Measurements from ENCODE around the gene NEK11. TPM values are rescaled to one million over a fixed set of nuclear protein-coding genes. Genes with fewer than 3 reads are reported as not detected.

NEK11 gene
- polyA plus RNA-seq, 1 donor from 2014 or later: 6.1 TPM

DNA sequence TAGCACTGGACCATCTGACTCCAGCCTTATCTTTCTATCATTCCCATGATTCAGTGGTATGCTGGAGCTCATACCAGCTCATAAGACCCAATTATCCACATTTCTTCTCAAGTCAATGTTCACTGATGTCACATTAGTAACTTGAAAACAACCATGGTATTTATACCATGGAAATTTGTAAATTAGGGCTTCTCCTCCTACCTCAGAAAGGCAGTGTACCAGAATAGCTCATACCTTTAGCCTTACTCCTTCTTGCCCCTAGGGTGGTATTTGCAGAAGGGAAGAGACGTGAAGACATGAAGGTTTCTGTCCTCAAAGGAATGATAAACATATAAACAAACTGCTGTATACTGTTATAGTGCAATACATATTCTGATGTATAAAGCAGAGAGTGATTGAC, 114.2 kb downstream of the NEK11 start:
- no peaks in the 10 kb centered on the region for H3K9me2 ChIP-seq (ENCODE audit: insufficient read depth, low read length)
- H3K27ac ChIP-seq (ENCODE audit: low read length): no peak overlapping the region
- no peaks in the 10 kb centered on the region for H3K36me3 ChIP-seq (ENCODE audit: insufficient read depth, low read length)
- H3F3A ChIP-seq (ENCODE audit: insufficient read depth, low read length, poor library complexity, severe bottlenecking): no peaks in the 10 kb centered on the region
- no peak overlapping the region for H2AFZ ChIP-seq (ENCODE audit: low read depth, low read length)
- H3K4me3 ChIP-seq (ENCODE audit: low read length): no peak overlapping the region
- no peaks in the 10 kb centered on the region for H3K9me3 ChIP-seq (ENCODE audit: low read length)
- no peaks in the 10 kb centered on the region for H3K27me3 ChIP-seq (ENCODE audit: insufficient read depth, low read depth, low read length)
- TF ChIP-seq RAD21 (conservative IDR thresholded peaks at IDR 0.05) (no peak), EZH2 (IDR thresholded peaks at IDR 0.05; ENCODE audit: borderline replicate concordance, insufficient read depth, low read length, poor library complexity, severe bottlenecking) (no peak), TAF1 (IDR thresholded peaks at IDR 0.05; ENCODE audit: low read depth) (no peak), SMC3 (conservative IDR thresholded peaks at IDR 0.05; ENCODE audit: poor library complexity) (no peak), POLR2AphosphoS5 (IDR thresholded peaks at IDR 0.05) (no peak), EP300 (conservative IDR thresholded peaks at IDR 0.05; ENCODE audit: poor library complexity, severe bottlenecking) (no peak), MXI1 (conservative IDR thresholded peaks at IDR 0.05; ENCODE audit: poor library complexity, severe bottlenecking) (no peak)
- TF ChIP-seq, protein P1, sequence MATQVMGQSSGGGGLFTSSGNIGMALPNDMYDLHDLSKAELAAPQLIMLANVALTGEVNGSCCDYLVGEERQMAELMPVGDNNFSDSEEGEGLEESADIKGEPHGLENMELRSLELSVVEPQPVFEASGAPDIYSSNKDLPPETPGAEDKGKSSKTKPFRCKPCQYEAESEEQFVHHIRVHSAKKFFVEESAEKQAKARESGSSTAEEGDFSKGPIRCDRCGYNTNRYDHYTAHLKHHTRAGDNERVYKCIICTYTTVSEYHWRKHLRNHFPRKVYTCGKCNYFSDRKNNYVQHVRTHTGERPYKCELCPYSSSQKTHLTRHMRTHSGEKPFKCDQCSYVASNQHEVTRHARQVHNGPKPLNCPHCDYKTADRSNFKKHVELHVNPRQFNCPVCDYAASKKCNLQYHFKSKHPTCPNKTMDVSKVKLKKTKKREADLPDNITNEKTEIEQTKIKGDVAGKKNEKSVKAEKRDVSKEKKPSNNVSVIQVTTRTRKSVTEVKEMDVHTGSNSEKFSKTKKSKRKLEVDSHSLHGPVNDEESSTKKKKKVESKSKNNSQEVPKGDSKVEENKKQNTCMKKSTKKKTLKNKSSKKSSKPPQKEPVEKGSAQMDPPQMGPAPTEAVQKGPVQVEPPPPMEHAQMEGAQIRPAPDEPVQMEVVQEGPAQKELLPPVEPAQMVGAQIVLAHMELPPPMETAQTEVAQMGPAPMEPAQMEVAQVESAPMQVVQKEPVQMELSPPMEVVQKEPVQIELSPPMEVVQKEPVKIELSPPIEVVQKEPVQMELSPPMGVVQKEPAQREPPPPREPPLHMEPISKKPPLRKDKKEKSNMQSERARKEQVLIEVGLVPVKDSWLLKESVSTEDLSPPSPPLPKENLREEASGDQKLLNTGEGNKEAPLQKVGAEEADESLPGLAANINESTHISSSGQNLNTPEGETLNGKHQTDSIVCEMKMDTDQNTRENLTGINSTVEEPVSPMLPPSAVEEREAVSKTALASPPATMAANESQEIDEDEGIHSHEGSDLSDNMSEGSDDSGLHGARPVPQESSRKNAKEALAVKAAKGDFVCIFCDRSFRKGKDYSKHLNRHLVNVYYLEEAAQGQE (IDR thresholded peaks at IDR 0.05; ENCODE audit: borderline replicate concordance): no peak
- TF ChIP-seq, protein P2, sequence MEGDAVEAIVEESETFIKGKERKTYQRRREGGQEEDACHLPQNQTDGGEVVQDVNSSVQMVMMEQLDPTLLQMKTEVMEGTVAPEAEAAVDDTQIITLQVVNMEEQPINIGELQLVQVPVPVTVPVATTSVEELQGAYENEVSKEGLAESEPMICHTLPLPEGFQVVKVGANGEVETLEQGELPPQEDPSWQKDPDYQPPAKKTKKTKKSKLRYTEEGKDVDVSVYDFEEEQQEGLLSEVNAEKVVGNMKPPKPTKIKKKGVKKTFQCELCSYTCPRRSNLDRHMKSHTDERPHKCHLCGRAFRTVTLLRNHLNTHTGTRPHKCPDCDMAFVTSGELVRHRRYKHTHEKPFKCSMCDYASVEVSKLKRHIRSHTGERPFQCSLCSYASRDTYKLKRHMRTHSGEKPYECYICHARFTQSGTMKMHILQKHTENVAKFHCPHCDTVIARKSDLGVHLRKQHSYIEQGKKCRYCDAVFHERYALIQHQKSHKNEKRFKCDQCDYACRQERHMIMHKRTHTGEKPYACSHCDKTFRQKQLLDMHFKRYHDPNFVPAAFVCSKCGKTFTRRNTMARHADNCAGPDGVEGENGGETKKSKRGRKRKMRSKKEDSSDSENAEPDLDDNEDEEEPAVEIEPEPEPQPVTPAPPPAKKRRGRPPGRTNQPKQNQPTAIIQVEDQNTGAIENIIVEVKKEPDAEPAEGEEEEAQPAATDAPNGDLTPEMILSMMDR (IDR thresholded peaks at IDR 0.05; ENCODE audit: poor library complexity, severe bottlenecking): no peak
- no peak overlapping the region for H3K9ac ChIP-seq (ENCODE audit: low read length)
- no peaks in the 10 kb centered on the region for H3K79me2 ChIP-seq (replicated peaks; ENCODE audit: insufficient read depth, low read length)
- no peak overlapping the region for H3K4me2 ChIP-seq (ENCODE audit: low read length)
- H4K20me1 ChIP-seq (ENCODE audit: insufficient read depth): no peaks in the 10 kb centered on the region

DNA sequence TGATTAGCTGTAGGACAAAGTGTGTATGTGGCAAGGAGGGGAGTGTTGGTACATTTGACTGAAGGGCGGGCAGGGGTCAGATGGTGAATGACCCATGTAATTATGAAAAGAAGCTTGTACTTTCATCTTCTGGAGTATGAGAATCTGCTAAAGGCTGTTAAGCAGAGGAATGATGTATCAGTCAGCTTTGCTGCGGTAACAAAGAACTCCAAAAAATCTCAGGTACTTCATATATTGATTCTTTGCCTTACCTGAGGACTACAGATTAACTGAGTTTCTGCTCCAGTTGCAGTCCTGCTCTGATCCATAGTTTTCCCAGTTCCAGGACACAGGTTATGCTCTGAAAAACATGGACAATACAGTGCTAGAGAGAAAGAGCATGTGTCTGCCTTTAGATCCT, 115.1 kb downstream of the NEK11 start:
- Histone ChIP-seq H3K4me2 (ENCODE audit: low read length) (no peak overlapping the region), H3F3A (ENCODE audit: insufficient read depth, low read length, poor library complexity, severe bottlenecking) (no peaks in the 10 kb centered on the region), H3K27me3 (ENCODE audit: insufficient read depth, low read depth, low read length) (no peaks in the 10 kb centered on the region), H4K20me1 (ENCODE audit: insufficient read depth) (no peaks in the 10 kb centered on the region), H3K27ac (ENCODE audit: low read length) (no peak overlapping the region), H3K9me3 (ENCODE audit: low read length) (no peaks in the 10 kb centered on the region), H2AFZ (ENCODE audit: low read depth, low read length) (no peak overlapping the region), H3K9me2 (ENCODE audit: insufficient read depth, low read length) (no peaks in the 10 kb centered on the region), H3K79me2 (replicated peaks; ENCODE audit: insufficient read depth, low read length) (no peaks in the 10 kb centered on the region), H3K9ac (ENCODE audit: low read length) (no peak overlapping the region), H3K36me3 (ENCODE audit: insufficient read depth, low read length) (no peaks in the 10 kb centered on the region), H3K4me3 (ENCODE audit: low read length) (no peak overlapping the region)
- TF ChIP-seq POLR2AphosphoS5 (IDR thresholded peaks at IDR 0.05): no peak
- TF ChIP-seq, protein P1 (IDR thresholded peaks at IDR 0.05; ENCODE audit: borderline replicate concordance): no peak
- TF ChIP-seq EZH2 (IDR thresholded peaks at IDR 0.05; ENCODE audit: borderline replicate concordance, insufficient read depth, low read length, poor library complexity, severe bottlenecking): no peak
- no peak for TF ChIP-seq EP300 (conservative IDR thresholded peaks at IDR 0.05; ENCODE audit: poor library complexity, severe bottlenecking)
- TF ChIP-seq, protein P2 (IDR thresholded peaks at IDR 0.05; ENCODE audit: poor library complexity, severe bottlenecking): no peak
- TF ChIP-seq RAD21 (conservative IDR thresholded peaks at IDR 0.05): no peak
- TF ChIP-seq MXI1 (conservative IDR thresholded peaks at IDR 0.05; ENCODE audit: poor library complexity, severe bottlenecking): no peak
- no peak for TF ChIP-seq TAF1 (IDR thresholded peaks at IDR 0.05; ENCODE audit: low read depth)
- TF ChIP-seq SMC3 (conservative IDR thresholded peaks at IDR 0.05; ENCODE audit: poor library complexity): no peak
